ENCODE measurements around the gene UNC13D. TPM values are rescaled to one million over a fixed set of nuclear protein-coding genes. Genes with fewer than 3 reads are reported as not detected.
"Not testable (repeated sequence)": the region's sequence is repeated elsewhere in the genome, so short reads cannot be mapped to it uniquely, and the experiment has no call there.

UNC13D gene
- total and polyA plus RNA-seq, 12 donors, result 3.0 to 20.7 (median 8.5) TPM

GRCh38 chr17:75778861-75779249 is 65.3 kb downstream of the UNC13D start:
- Histone ChIP-seq H3K36me3 (peaks cover 4 to 54% (median 22%) of the 10 kb centered on the region in 9 donors), H3K4me1 (peaks cover 9 to 63% (median 48%) of the 10 kb centered on the region in 9 donors), H3K4me3 (peak overlapping the region; percentile 78 to 94 (median 88)), H3K27ac (peak overlapping the region; percentile 92 to 99 (median 99)), H3K27me3 (no peaks in the 10 kb centered on the region), H3K9me3 (no peaks in the 10 kb centered on the region)
- ATAC-seq (peak in 3 of 8 donors; percentile 0 to 28 (median 1)), DNase-seq (peak in 1 of 2 donors; percentile 52)
- peak in 8 of 9 donors; percentile 35 to 62 (median 56) for TF ChIP-seq CTCF (IDR thresholded peaks at IDR 0.05)
- intact Hi-C loops (cut with DNase I), result loop anchor here in 4 of 10 donors (2.0 to 10.0 kb wide), 6 partner anchors 46 to 118 kb away; partner anchors contain the start of genes TRIM47 (in 2 of the 4) and TRIM65 (in 1 of the 4)
- 1 to 3% methylated on average over 38 of the region's 38 CpGs for WGBS, 2 donors

- H3K4me3 ChIP-seq, result peak overlapping the region; percentile 78 to 94 (median 88)
- H3K27ac ChIP-seq, result peak overlapping the region; percentile 92 to 99 (median 99)
- WGBS, 2 donors, result 1 to 4% methylated on average over 19 of the region's 19 CpGs
- not testable (repeated sequence) for ATAC-seq, H3K9me3 ChIP-seq, H3K27me3 ChIP-seq, DNase-seq
- intact Hi-C loops (cut with DNase I), result loop anchor here in 4 of 10 donors (2.0 to 10.0 kb wide), 6 partner anchors 47 to 119 kb away; partner anchors contain the start of genes TRIM47 (in 2 of the 4) and TRIM65 (in 1 of the 4)
- peaks cover 9 to 58% (median 42%) of the 10 kb centered on the region in 9 donors for H3K4me1 ChIP-seq
- peaks cover 4 to 57% (median 22%) of the 10 kb centered on the region in 9 donors for H3K36me3 ChIP-seq
Measured at GRCh38 chr17:75778066-75778860, 65.9 kb downstream of the UNC13D start.

- no peaks in the 10 kb centered on the region for H3K27me3 ChIP-seq
- no peak for ATAC-seq
- H3K27ac ChIP-seq, result peak overlapping the region in 7 of 10 donors; percentile 56 to 99 (median 97)
- H3K9me3 ChIP-seq, result no peaks in the 10 kb centered on the region
- H3K36me3 ChIP-seq, result peaks cover 4 to 57% (median 22%) of the 10 kb centered on the region in 9 donors
- intact Hi-C loops (cut with DNase I), result loop anchor here in 4 of 10 donors (5.0 to 10.0 kb wide), 5 partner anchors 47 to 120 kb away; partner anchors contain the start of genes TRIM47 (in 2 of the 4) and TRIM65 (in 1 of the 4)
- TF ChIP-seq CTCF (IDR thresholded peaks at IDR 0.05), result no peak
- H3K4me1 ChIP-seq, result peaks cover 9 to 49% (median 36%) of the 10 kb centered on the region in 9 donors
- peak overlapping the region; percentile 78 to 94 (median 88) for H3K4me3 ChIP-seq
- DNase-seq, result no peak
- WGBS, 2 donors, result 5 to 8% methylated on average over 2 of the region's 2 CpGs
Measured at GRCh38 chr17:75777296-75777922, 66.8 kb downstream of the UNC13D start.

Small RNA genes within 50 kb of the gene (microRNA-seq; reads per million reads assigned to microRNA genes)
- 0 to 0.51 reads per million in 2 donors for gene MIR4738

Other genes with a start within 250 kb of the UNC13D start
- 10 to 100 TPM in 2 of 10 donors, 1 to 10 TPM in 8; 1.9 to 14.2 (median 6.5) TPM for gene SMIM5, start 211.0 kb downstream of the UNC13D start, total RNA-seq
- gene SMIM5, start 211.0 kb downstream of the UNC13D start, polyA plus RNA-seq, result 10 to 100 TPM in 1 of 2 donors, 1 to 10 TPM in 1; 3.1 to 19.2 TPM
- gene RECQL5, start 177.2 kb downstream of the UNC13D start, total RNA-seq, result 10 to 100 TPM in 8 of 10 donors, 1 to 10 TPM in 2; 9.2 to 14.4 (median 10.7) TPM
- gene RECQL5, start 177.2 kb downstream of the UNC13D start, polyA plus RNA-seq, result 10 to 100 TPM in 1 of 2 donors, 1 to 10 TPM in 1; 6.3 to 32.1 TPM
- 10 to 100 TPM; 41.7 to 64.4 (median 55.8) TPM for gene SAP30BP, start 177.1 kb downstream of the UNC13D start, total RNA-seq
- gene SAP30BP, start 177.1 kb downstream of the UNC13D start, polyA plus RNA-seq, result 100 to 1,000 TPM in 1 of 2 donors, 10 to 100 TPM in 1; 78.4 to 115 TPM
- 10 to 100 TPM in 2 of 10 donors, 1 to 10 TPM in 8; 4.7 to 11.3 (median 9.0) TPM for gene ITGB4, start 122.9 kb downstream of the UNC13D start, total RNA-seq
- gene ITGB4, start 122.9 kb downstream of the UNC13D start, polyA plus RNA-seq, result 10 to 100 TPM in 1 of 2 donors, 1 to 10 TPM in 1; 4.6 to 17.0 TPM
- 10 to 100 TPM in 6 of 10 donors, 1 to 10 TPM in 4; 5.2 to 26.4 (median 11.3) TPM for gene GALK1, start 79.2 kb downstream of the UNC13D start, total RNA-seq
- gene GALK1, start 79.2 kb downstream of the UNC13D start, polyA plus RNA-seq, result 10 to 100 TPM; 29.2 to 44.6 TPM
- gene UNK, start 59.6 kb downstream of the UNC13D start, total RNA-seq, result 10 to 100 TPM; 11.6 to 19.1 (median 14.7) TPM
- gene UNK, start 59.6 kb downstream of the UNC13D start, polyA plus RNA-seq, result 10 to 100 TPM; 12.9 to 21.3 TPM
- gene WBP2, start 10.9 kb upstream of the UNC13D start, total RNA-seq, result 100 to 1,000 TPM; 130 to 210 (median 173) TPM
- 100 to 1,000 TPM; 155 to 205 TPM for gene WBP2, start 10.9 kb upstream of the UNC13D start, polyA plus RNA-seq
- 10 to 100 TPM in 9 of 10 donors, 1 to 10 TPM in 1; 9.3 to 53.1 (median 21.5) TPM for gene TRIM47, start 34.2 kb upstream of the UNC13D start, total RNA-seq
- 10 to 100 TPM; 22.4 to 48.7 TPM for gene TRIM47, start 34.2 kb upstream of the UNC13D start, polyA plus RNA-seq
- 10 to 100 TPM in 1 of 10 donors, 1 to 10 TPM in 9; 5.1 to 12.7 (median 8.9) TPM for gene TRIM65, start 52.5 kb upstream of the UNC13D start, total RNA-seq
- gene TRIM65, start 52.5 kb upstream of the UNC13D start, polyA plus RNA-seq, result 10 to 100 TPM in 1 of 2 donors, 1 to 10 TPM in 1; 5.6 to 16.7 TPM
- 100 to 1,000 TPM in 4 of 10 donors, 10 to 100 TPM in 6; 89.6 to 144 (median 96.5) TPM for gene MRPL38, start 60.5 kb upstream of the UNC13D start, total RNA-seq
- gene MRPL38, start 60.5 kb upstream of the UNC13D start, polyA plus RNA-seq, result 100 to 1,000 TPM in 1 of 2 donors, 10 to 100 TPM in 1; 86.0 to 160 TPM
- 1 to 10 TPM; 2.1 to 6.3 (median 2.8) TPM for gene FBF1, start 96.6 kb upstream of the UNC13D start, total RNA-seq
- 1 to 10 TPM; 1.6 to 8.3 TPM for gene FBF1, start 96.6 kb upstream of the UNC13D start, polyA plus RNA-seq
- gene ACOX1, start 134.8 kb upstream of the UNC13D start, total RNA-seq, result 100 to 1,000 TPM in 1 of 10 donors, 10 to 100 TPM in 9; 76.0 to 105 (median 94.0) TPM
- 10 to 100 TPM; 11.1 to 45.8 TPM for gene ACOX1, start 134.8 kb upstream of the UNC13D start, polyA plus RNA-seq
- gene TEN1, start 134.8 kb upstream of the UNC13D start, total RNA-seq, result 10 to 100 TPM in 3 of 10 donors, 1 to 10 TPM in 7; 4.4 to 13.3 (median 9.0) TPM
- 10 to 100 TPM; 19.5 to 20.1 TPM for gene TEN1, start 134.8 kb upstream of the UNC13D start, polyA plus RNA-seq
- gene CDK3, start 156.5 kb upstream of the UNC13D start, total RNA-seq, result 1 to 10 TPM in 7 of 10 donors, under 1 TPM in 3; 0.52 to 2.2 (median 1.3) TPM
- 10 to 100 TPM in 1 of 2 donors, 1 to 10 TPM in 1; 2.4 to 11.3 TPM for gene CDK3, start 156.5 kb upstream of the UNC13D start, polyA plus RNA-seq
- under 1 TPM in 4 of 10 donors, not detected in 6; 0.04 to 0.31 (median 0.05) TPM for gene EVPL, start 182.9 kb upstream of the UNC13D start, total RNA-seq
- under 1 TPM; 0.04 to 0.07 TPM for gene EVPL, start 182.9 kb upstream of the UNC13D start, polyA plus RNA-seq
- gene SRP68, start 228.1 kb upstream of the UNC13D start, total RNA-seq, result 10 to 100 TPM; 53.6 to 69.7 (median 63.1) TPM
- gene SRP68, start 228.1 kb upstream of the UNC13D start, polyA plus RNA-seq, result 10 to 100 TPM; 26.2 to 62.1 TPM
- not detected for gene GALR2, start 230.4 kb upstream of the UNC13D start, total RNA-seq
- under 1 TPM in 1 of 2 donors, not detected in 1; 0.10 TPM for gene GALR2, start 230.4 kb upstream of the UNC13D start, polyA plus RNA-seq
- gene ZACN, start 234.8 kb upstream of the UNC13D start, total RNA-seq, result not detected
- 1 to 10 TPM; 1.1 to 1.6 TPM for gene ZACN, start 234.8 kb upstream of the UNC13D start, polyA plus RNA-seq